ENCODE results near the gene HDAC8. TPM values are rescaled to one million over a fixed set of nuclear protein-coding genes. Genes with fewer than 3 reads are reported as not detected.

The HDAC8 gene
- total and polyA plus RNA-seq, 9 of the 15 experiments (the other 6 are each of a cell fraction or from before 2014, with no cell fraction given) = 18.9 to 53.8 (median 28.7) TPM

DNA sequence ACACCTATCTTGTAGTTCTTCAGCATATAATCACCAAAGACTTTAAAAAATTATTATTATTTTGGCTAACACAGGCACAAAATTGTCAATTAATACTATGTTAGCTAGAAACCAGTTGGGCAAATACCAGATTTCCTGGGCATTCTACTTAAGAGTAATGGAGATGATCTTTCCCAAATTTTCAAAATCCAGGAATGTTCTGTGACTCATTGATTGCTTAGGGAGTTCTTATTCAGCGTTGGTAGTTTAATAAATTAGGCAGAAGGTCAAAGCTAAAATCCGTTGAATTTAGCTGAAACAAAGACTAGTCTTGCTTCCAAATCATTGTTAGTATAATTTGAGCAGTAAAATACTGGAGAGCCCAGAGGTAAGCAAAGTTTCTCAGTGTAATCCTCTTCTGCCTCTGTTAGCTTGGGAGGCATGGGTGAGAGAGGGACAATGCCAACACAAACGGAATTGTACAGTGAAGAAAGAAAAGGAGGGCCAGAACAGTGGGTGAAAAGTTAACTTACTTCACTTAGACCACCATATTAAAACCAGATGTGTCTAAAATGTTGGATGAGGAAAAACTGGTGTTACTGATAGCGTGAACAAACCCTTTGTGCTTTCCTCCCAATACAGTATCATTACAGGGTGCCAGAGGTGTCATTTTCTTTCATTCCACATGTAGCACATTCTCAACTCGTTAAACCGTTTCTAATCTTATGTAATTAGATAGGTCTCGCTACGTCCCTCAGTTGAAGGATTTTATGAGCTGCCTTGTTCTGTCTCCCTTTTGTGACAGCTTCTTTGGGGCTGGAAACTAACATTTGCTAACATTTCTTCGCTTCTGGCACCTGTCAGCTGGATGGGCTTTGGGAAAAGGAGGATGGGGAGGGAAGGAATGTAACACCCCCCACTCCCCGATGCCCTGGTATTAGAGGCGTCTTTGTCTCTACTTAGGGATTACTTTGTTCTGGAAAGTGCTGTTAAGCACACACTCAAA lies 179.5 kb downstream of the HDAC8 start:
- Histone ChIP-seq H3K9me1 (ENCODE audit: control insufficient read depth, insufficient read depth, low read length) (no peaks in the 10 kb centered on the region), H3K4me2 (ENCODE audit: insufficient read depth, low read length) (no peak overlapping the region), H3K27ac (ENCODE audit: extremely low read depth, low read depth, low read length) (no peak overlapping the region), H3K79me2 (ENCODE audit: control insufficient read depth, insufficient read depth, low read length) (no peaks in the 10 kb centered on the region), H4K20me1 (replicated peaks; ENCODE audit: control insufficient read depth, insufficient read depth, low read length) (no peaks in the 10 kb centered on the region), H3K27me3 (ENCODE audit: control insufficient read depth in 2 of 2, insufficient read depth in 2 of 2, low read length in 2 of 2) (no peaks in the 10 kb centered on the region), H3K36me3 (ENCODE audit: control insufficient read depth, insufficient read depth, low read length) (no peaks in the 10 kb centered on the region), H3K9ac (ENCODE audit: insufficient read depth in 1 of 2, low read depth in 2 of 2, low read length in 2 of 2) (no peak overlapping the region), H3K4me1 (replicated peaks in 1 of 2; ENCODE audit: control insufficient read depth in 2 of 2, insufficient read depth in 2 of 2, low read length in 2 of 2) (peaks cover 0 to 2% of the 10 kb centered on the region in 2 experiments; a peak in 2 of 5 replicates), H3K9me3 (replicated peaks; ENCODE audit: control insufficient read depth, insufficient read depth, low read depth, low read length) (no peaks in the 10 kb centered on the region), H2AFZ (ENCODE audit: low read depth, low read length) (no peak overlapping the region), H3K4me3 (no peak overlapping the region)
- FAIRE-seq (no peak), DNase-seq (ENCODE audit: extremely low read depth in 1 of 4, low spot score in 3 of 4) (no peak), ATAC-seq (no peak)
- intact Hi-C loops (cut with micrococcal nuclease) (no loop called here), in situ Hi-C loops (cut with MboI) (no loop called here)
- CTCF ChIA-PET (ENCODE audit: low intra/inter-chr PET ratio) = no interaction called here
- 35% methylated on average over 11 of the region's 11 CpGs for WGBS (ENCODE audit: insufficient coverage, low coverage, missing lambda C conversion rate)
- no TSS peak for BruUV-seq (replicated peaks)
- POLR2A ChIA-PET = interaction anchor here (0.7 kb wide), 1 partner anchor 259 kb away, joined by 3 read pairs; no protein-coding TSS in a partner anchor
- TF ChIP-seq LCOR (CRISPR knock-in tag; IDR thresholded peaks at IDR 0.05) = no peak
- no peak for TF ChIP-seq KLF16 (IDR thresholded peaks at IDR 0.05)
- TF ChIP-seq, protein P1, sequence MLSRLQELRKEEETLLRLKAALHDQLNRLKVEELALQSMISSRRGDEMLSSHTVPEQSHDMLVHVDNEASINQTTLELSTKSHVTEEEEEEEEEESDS (CRISPR knock-in tag; IDR thresholded peaks at IDR 0.05) = no peak
- TF ChIP-seq, protein P2, sequence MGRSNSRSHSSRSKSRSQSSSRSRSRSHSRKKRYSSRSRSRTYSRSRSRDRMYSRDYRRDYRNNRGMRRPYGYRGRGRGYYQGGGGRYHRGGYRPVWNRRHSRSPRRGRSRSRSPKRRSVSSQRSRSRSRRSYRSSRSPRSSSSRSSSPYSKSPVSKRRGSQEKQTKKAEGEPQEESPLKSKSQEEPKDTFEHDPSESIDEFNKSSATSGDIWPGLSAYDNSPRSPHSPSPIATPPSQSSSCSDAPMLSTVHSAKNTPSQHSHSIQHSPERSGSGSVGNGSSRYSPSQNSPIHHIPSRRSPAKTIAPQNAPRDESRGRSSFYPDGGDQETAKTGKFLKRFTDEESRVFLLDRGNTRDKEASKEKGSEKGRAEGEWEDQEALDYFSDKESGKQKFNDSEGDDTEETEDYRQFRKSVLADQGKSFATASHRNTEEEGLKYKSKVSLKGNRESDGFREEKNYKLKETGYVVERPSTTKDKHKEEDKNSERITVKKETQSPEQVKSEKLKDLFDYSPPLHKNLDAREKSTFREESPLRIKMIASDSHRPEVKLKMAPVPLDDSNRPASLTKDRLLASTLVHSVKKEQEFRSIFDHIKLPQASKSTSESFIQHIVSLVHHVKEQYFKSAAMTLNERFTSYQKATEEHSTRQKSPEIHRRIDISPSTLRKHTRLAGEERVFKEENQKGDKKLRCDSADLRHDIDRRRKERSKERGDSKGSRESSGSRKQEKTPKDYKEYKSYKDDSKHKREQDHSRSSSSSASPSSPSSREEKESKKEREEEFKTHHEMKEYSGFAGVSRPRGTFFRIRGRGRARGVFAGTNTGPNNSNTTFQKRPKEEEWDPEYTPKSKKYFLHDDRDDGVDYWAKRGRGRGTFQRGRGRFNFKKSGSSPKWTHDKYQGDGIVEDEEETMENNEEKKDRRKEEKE (IDR thresholded peaks at IDR 0.05; ENCODE audit: borderline replicate concordance in 1 of 2, control insufficient read depth in 1 of 2, low read depth in 2 of 2, low read length in 1 of 2) = no peak
- TF ChIP-seq YBX1 (IDR thresholded peaks at IDR 0.05) = no peak
